Measurements from ENCODE around the gene PLPPR2.

PLPPR2 gene

DNA sequence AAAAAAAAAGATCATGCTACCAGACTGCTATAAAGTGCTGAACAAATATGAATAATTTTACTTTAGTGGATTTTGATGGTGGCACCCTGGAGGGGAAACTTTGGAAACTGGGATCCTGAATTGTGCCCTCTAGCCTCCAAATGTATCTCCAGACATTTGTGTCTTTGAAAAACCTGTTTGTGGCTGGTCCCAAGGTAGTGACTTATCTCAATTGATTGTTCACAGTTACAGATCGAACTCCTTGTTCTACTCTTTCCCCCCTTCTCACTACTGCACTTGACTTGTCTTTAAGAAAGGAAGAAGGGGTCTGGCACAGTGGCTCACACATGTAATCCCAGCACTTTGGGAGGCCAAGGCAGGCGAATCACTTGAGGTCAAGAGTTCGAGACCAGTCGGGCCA is 53.4 kb downstream of the PLPPR2 start:
- no peak overlapping the region for H3K4me2 ChIP-seq (ENCODE audit: low read depth, low read length, poor library complexity, severe bottlenecking)
- no peak overlapping the region for H3K9ac ChIP-seq (ENCODE audit: low read depth, low read length, poor library complexity, severe bottlenecking)
- no peaks in the 10 kb centered on the region for H3F3A ChIP-seq (ENCODE audit: low read depth)
- no peaks in the 10 kb centered on the region for H3K4me1 ChIP-seq (ENCODE audit: insufficient read depth, low read length, poor library complexity, severe bottlenecking)
- no peaks in the 10 kb centered on the region for H3K36me3 ChIP-seq (ENCODE audit: insufficient read depth, low read length)
- no peak overlapping the region for H3K4me3 ChIP-seq (ENCODE audit: low read length, poor library complexity, severe bottlenecking)
- H3K9me3 ChIP-seq (ENCODE audit: insufficient read depth, low read depth, low read length): no peaks in the 10 kb centered on the region
- no peaks in the 10 kb centered on the region for H4K20me1 ChIP-seq (ENCODE audit: insufficient read depth, low read length, poor library complexity, severe bottlenecking)
- TF ChIP-seq, protein P1, sequence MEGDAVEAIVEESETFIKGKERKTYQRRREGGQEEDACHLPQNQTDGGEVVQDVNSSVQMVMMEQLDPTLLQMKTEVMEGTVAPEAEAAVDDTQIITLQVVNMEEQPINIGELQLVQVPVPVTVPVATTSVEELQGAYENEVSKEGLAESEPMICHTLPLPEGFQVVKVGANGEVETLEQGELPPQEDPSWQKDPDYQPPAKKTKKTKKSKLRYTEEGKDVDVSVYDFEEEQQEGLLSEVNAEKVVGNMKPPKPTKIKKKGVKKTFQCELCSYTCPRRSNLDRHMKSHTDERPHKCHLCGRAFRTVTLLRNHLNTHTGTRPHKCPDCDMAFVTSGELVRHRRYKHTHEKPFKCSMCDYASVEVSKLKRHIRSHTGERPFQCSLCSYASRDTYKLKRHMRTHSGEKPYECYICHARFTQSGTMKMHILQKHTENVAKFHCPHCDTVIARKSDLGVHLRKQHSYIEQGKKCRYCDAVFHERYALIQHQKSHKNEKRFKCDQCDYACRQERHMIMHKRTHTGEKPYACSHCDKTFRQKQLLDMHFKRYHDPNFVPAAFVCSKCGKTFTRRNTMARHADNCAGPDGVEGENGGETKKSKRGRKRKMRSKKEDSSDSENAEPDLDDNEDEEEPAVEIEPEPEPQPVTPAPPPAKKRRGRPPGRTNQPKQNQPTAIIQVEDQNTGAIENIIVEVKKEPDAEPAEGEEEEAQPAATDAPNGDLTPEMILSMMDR (conservative IDR thresholded peaks at IDR 0.05; ENCODE audit: low read length): no peak
- TF ChIP-seq EZH2phosphoT487 (IDR thresholded peaks at IDR 0.05; ENCODE audit: borderline replicate concordance): no peak
- H3K9me2 ChIP-seq (replicated peaks; ENCODE audit: low read depth, low read length): no peaks in the 10 kb centered on the region
- no peaks in the 10 kb centered on the region for H3K79me2 ChIP-seq (ENCODE audit: insufficient read depth, low read length)
- no peaks in the 10 kb centered on the region for H3K27me3 ChIP-seq (ENCODE audit: insufficient read depth, low read length, poor library complexity, severe bottlenecking)
- H2AFZ ChIP-seq (ENCODE audit: low read length): no peak overlapping the region

DNA sequence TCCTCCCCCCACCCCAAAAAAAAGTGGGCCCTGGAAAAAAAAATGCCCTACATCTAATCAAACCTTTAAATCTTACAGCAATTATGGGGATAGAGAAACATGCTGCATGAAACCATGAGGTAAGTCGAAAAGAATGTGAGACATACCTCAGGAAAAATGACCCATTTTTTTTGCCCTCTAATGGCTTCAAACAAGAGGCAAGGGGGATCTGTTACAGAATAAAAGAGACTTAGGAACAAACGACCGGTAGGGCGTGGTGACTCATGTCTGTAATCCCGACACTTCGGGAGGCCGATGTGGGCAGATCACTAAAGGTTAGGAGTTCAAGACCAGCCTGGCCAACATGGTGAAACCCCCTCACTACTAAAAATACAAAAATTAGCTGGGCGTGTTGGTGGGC is 55.5 kb downstream of the PLPPR2 start:
- TF ChIP-seq, protein P1 (conservative IDR thresholded peaks at IDR 0.05; ENCODE audit: low read length): no peak
- no peak for TF ChIP-seq EZH2phosphoT487 (IDR thresholded peaks at IDR 0.05; ENCODE audit: borderline replicate concordance)
- Histone ChIP-seq H3K4me2 (ENCODE audit: low read depth, low read length, poor library complexity, severe bottlenecking) (no peak overlapping the region), H4K20me1 (ENCODE audit: insufficient read depth, low read length, poor library complexity, severe bottlenecking) (no peaks in the 10 kb centered on the region), H3K79me2 (ENCODE audit: insufficient read depth, low read length) (no peaks in the 10 kb centered on the region), H2AFZ (ENCODE audit: low read length) (no peak overlapping the region), H3K27me3 (ENCODE audit: insufficient read depth, low read length, poor library complexity, severe bottlenecking) (no peaks in the 10 kb centered on the region), H3K36me3 (ENCODE audit: insufficient read depth, low read length) (no peaks in the 10 kb centered on the region), H3K4me3 (ENCODE audit: low read length, poor library complexity, severe bottlenecking) (no peak overlapping the region), H3K9me3 (ENCODE audit: insufficient read depth, low read depth, low read length) (no peaks in the 10 kb centered on the region), H3F3A (ENCODE audit: low read depth) (no peaks in the 10 kb centered on the region), H3K9ac (ENCODE audit: low read depth, low read length, poor library complexity, severe bottlenecking) (no peak overlapping the region), H3K9me2 (replicated peaks; ENCODE audit: low read depth, low read length) (no peaks in the 10 kb centered on the region), H3K4me1 (ENCODE audit: insufficient read depth, low read length, poor library complexity, severe bottlenecking) (no peaks in the 10 kb centered on the region)

DNA sequence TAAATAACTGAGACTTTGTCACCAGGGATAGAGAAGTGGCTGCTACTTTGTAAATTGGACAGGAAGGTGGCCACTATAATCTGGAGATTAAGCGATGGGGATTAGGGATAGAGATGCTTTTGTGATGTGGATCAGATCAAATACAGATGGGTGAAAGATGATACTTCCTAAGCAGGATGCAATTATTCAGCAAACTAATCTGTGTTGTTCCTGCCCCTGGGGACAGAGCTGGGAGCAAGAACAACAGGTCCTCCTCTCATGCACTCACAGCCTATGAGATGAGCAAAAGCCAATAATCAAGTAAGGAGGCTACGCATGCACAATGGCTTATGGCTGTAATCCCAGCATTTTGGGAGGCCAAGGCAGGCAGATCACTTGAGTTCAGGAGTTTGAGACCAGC is 59.3 kb downstream of the PLPPR2 start:
- Histone ChIP-seq H3K27me3 (ENCODE audit: insufficient read depth, low read length, poor library complexity, severe bottlenecking) (no peaks in the 10 kb centered on the region), H3K4me2 (ENCODE audit: low read depth, low read length, poor library complexity, severe bottlenecking) (no peak overlapping the region), H3K36me3 (ENCODE audit: insufficient read depth, low read length) (no peaks in the 10 kb centered on the region), H3K9ac (ENCODE audit: low read depth, low read length, poor library complexity, severe bottlenecking) (no peak overlapping the region), H3K79me2 (ENCODE audit: insufficient read depth, low read length) (no peaks in the 10 kb centered on the region), H4K20me1 (ENCODE audit: insufficient read depth, low read length, poor library complexity, severe bottlenecking) (no peaks in the 10 kb centered on the region), H3K4me1 (ENCODE audit: insufficient read depth, low read length, poor library complexity, severe bottlenecking) (no peaks in the 10 kb centered on the region), H2AFZ (ENCODE audit: low read length) (no peak overlapping the region), H3F3A (ENCODE audit: low read depth) (no peaks in the 10 kb centered on the region), H3K9me2 (replicated peaks; ENCODE audit: low read depth, low read length) (no peaks in the 10 kb centered on the region), H3K9me3 (ENCODE audit: insufficient read depth, low read depth, low read length) (no peaks in the 10 kb centered on the region), H3K4me3 (ENCODE audit: low read length, poor library complexity, severe bottlenecking) (no peak overlapping the region)
- no peak for TF ChIP-seq EZH2phosphoT487 (IDR thresholded peaks at IDR 0.05; ENCODE audit: borderline replicate concordance)
- TF ChIP-seq, protein P1 (conservative IDR thresholded peaks at IDR 0.05; ENCODE audit: low read length): no peak

Measured in Loucy (cell line).